Nephron progenitor cell (in vitro differentiated cells): ENCODE results near the gene TAAR6.
"Not testable (repeated sequence)": the region's sequence is repeated elsewhere in the genome, so short reads cannot be mapped to it uniquely, and the experiment has no call there.

ENCODE experiments used
- DNase-seq: peaks from one replicate; pipeline ENCODE4 v3.0.0; 2021
- H3K27ac Mint-ChIP-seq: 2 replicates; pipeline ENCODE4 v1.8.0; 2021; ENCODE audit warnings: mild to moderate bottlenecking, moderate library complexity, mixed read lengths
- H3K27me3 Mint-ChIP-seq: 2 replicates; pipeline ENCODE4 v1.8.0; 2021; ENCODE audit warnings: mild to moderate bottlenecking, low read depth, mixed read lengths; ENCODE audit not compliant: poor library complexity
- H3K36me3 Mint-ChIP-seq: 2 replicates; pipeline ENCODE4 v1.8.0; 2021; ENCODE audit warnings: low read depth, mixed read lengths
- H3K4me1 Mint-ChIP-seq: 2 replicates; pipeline ENCODE4 v1.8.0; 2021; ENCODE audit warnings: mixed read lengths
- H3K4me3 Mint-ChIP-seq: 2 replicates; pipeline ENCODE4 v1.8.0; 2021; ENCODE audit warnings: mild to moderate bottlenecking, moderate library complexity, mixed read lengths
- H3K9me3 Mint-ChIP-seq: 2 replicates; pipeline ENCODE4 v1.8.0; 2021; ENCODE audit warnings: mild to moderate bottlenecking, moderate library complexity, mixed read lengths
- CTCF ChIP-seq: fragments of 200-600 bp; sonication (generic); IDR thresholded peaks from 2 replicates; pipeline ENCODE4 v1.5.0; 2021; ENCODE audit warnings: antibody characterized with exemption

TAAR6 gene

DNA sequence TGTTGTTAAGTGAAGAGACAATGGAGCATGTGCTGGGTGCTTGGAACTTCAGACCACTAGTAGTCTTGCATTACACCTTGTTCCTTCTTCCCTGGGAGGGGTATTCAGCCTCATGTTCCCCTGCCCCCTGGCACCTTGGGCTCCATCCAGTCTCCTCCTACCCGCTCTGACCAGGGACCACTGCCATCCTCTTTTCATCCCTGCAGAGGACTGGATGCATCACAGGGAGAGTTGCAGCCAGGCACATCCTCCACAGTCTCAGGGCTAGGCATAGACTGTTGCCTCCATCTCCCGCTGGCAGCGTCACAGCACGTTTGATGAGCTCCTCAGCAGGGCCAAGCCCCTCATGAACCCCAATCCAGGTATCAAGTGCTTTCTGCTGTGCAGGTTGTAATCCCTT, 18.9 kb upstream of the TAAR6 start:
- DNase-seq: no peak
- no peaks in the 10 kb centered on the region for H3K36me3 Mint-ChIP-seq
- H3K9me3 Mint-ChIP-seq: no peaks in the 10 kb centered on the region

GRCh38 chr6:132552372-132552771, 17.8 kb upstream of the TAAR6 start, which contains the start of gene TAAR8:
TAAR8 (plus strand) TSS chr6:132552672; CDS start chr6:132552693, 21 bp downstream.
- no peaks in the 10 kb centered on the region for H3K4me1 Mint-ChIP-seq
- peaks cover 6% of the 10 kb centered on the region for H3K27me3 Mint-ChIP-seq
- no peaks in the 10 kb centered on the region for H3K36me3 Mint-ChIP-seq
- DNase-seq: no peak
- H3K9me3 Mint-ChIP-seq: no peaks in the 10 kb centered on the region
- TF ChIP-seq CTCF: no peak
- H3K27ac Mint-ChIP-seq: no peak within 1 kb of the TSS
- no peak within 1 kb of the TSS for H3K4me3 Mint-ChIP-seq

More for the DNA sequence above, 18.9 kb upstream of the TAAR6 start:
- H3K27me3 Mint-ChIP-seq: peaks cover 6% of the 10 kb centered on the region
- H3K4me1 Mint-ChIP-seq: no peaks in the 10 kb centered on the region
- H3K27ac Mint-ChIP-seq: no peak overlapping the region
- no peak overlapping the region for H3K4me3 Mint-ChIP-seq
- no peak for TF ChIP-seq CTCF

DNA sequence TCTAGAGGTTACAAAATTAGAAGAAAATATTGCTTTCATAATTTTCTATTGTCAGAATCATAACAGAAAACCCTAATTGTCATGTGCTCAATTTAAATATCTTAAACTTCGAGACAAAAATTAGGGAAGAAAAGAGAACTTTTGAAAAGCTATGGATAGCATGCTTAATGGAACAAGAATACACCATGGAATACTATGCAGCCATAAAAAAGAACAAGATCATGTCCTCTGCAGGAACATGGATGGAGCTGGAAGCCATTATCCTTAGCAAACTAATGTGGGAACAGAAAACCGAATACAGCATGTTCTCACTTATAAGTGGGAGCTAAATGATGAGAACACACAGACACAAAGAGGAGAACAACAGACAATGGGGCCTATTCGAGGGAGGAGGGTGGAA, 10.0 kb upstream of the TAAR6 start:
- H3K36me3 Mint-ChIP-seq, H3K27ac Mint-ChIP-seq: not testable (repeated sequence)

DNA sequence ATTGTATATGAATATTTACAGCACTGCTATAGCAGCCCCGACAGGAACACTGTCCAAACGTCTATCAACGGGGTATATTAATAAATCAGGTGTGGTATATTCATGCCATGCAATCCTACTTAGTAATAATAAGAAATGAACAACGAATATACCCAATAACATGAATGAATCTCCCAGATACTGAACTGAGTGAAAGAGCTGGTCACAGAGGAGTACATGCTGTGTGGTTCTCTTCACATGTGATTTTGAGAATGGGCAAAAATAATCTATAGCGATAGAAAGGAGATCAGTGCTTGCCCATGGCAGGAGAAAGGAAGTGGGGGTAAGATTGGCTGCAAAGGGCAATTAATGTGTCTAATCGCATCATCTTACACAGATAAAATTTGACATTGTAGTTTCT, 3.7 kb upstream of the TAAR6 start:
- no peak overlapping the region for H3K27ac Mint-ChIP-seq
- no peaks in the 10 kb centered on the region for H3K4me1 Mint-ChIP-seq
- H3K4me3 Mint-ChIP-seq: no peak overlapping the region
- no peaks in the 10 kb centered on the region for H3K9me3 Mint-ChIP-seq
- no peak for DNase-seq
- TF ChIP-seq CTCF: no peak
- H3K36me3 Mint-ChIP-seq: no peaks in the 10 kb centered on the region
- no peaks in the 10 kb centered on the region for H3K27me3 Mint-ChIP-seq

More for the DNA sequence above, 10.0 kb upstream of the TAAR6 start:
- not testable (repeated sequence) for H3K27me3 Mint-ChIP-seq, H3K4me1 Mint-ChIP-seq, H3K4me3 Mint-ChIP-seq, DNase-seq, H3K9me3 Mint-ChIP-seq

GRCh38 chr6:132567566-132567965, 2.6 kb upstream of the TAAR6 start:
- Mint-ChIP-seq H3K27me3 (no peaks in the 10 kb centered on the region), H3K27ac (no peak overlapping the region), H3K9me3 (no peaks in the 10 kb centered on the region), H3K4me3 (no peak overlapping the region), H3K36me3 (no peaks in the 10 kb centered on the region), H3K4me1 (no peaks in the 10 kb centered on the region)
- DNase-seq: no peak
- no peak for TF ChIP-seq CTCF

GRCh38 chr6:132568611-132569010, 1.5 kb upstream of the TAAR6 start:
- DNase-seq: no peak
- no peaks in the 10 kb centered on the region for H3K4me1 Mint-ChIP-seq
- no peak overlapping the region for H3K4me3 Mint-ChIP-seq
- H3K27me3 Mint-ChIP-seq: no peaks in the 10 kb centered on the region
- no peaks in the 10 kb centered on the region for H3K36me3 Mint-ChIP-seq
- no peak for TF ChIP-seq CTCF
- H3K27ac Mint-ChIP-seq: no peak overlapping the region
- no peaks in the 10 kb centered on the region for H3K9me3 Mint-ChIP-seq
